Prostate gland (tissue), 2 donors: ENCODE results near the gene TPGS1.

Source experiments
- CTCF ChIP-seq, 4 experiments: fragments of 200-600 bp in 2 of 4; fragments of 450-650 bp in 2 of 4; sonication (generic) in 2 of 4; IDR thresholded peaks; 1 replicate in 3 of 4; 2 replicates in 1 of 4; pipeline ENCODE4 v1.5.1; 2016 to 2019; ENCODE audit warnings: antibody characterized with exemption in 4 of 4, mild to moderate bottlenecking in 2 of 4, moderate library complexity in 2 of 4
- POLR2A ChIP-seq: fragments of 450-650 bp; IDR thresholded peaks from one replicate; pipeline ENCODE4 v1.6.1; 2016; ENCODE audit warnings: antibody characterized with exemption, mild to moderate bottlenecking
- POLR2AphosphoS5 ChIP-seq: sonication (generic); formaldehyde crosslinking; IDR thresholded peaks from one replicate; pipeline ENCODE4 v1.6.1; 2017; ENCODE audit warnings: antibody characterized with exemption

- TF ChIP-seq POLR2AphosphoS5 (no peak), CTCF (IDR thresholded peaks at IDR 0.05) (no peak), POLR2A (no peak)
Observed at GRCh38 chr19:519449-519865, 12.2 kb downstream of the TPGS1 start.
